Transverse colon (tissue), 3 donors: ENCODE data around the gene SMIM28.

Experiments used
- EP300 ChIP-seq: sonication (generic); formaldehyde crosslinking; IDR thresholded peaks from one replicate; pipeline ENCODE4 v1.6.1; 2017; ENCODE audit warnings: antibody characterized with exemption, low read depth
- POLR2A ChIP-seq: fragments of 450-650 bp; IDR thresholded peaks from one replicate; pipeline ENCODE4 v1.6.1; 2016; ENCODE audit warnings: antibody characterized with exemption, mild to moderate bottlenecking, moderate library complexity
- POLR2AphosphoS5 ChIP-seq, 3 donors: sonication (generic); formaldehyde crosslinking; IDR thresholded peaks; one replicate each; pipeline ENCODE4 v1.6.1; 2016; ENCODE audit warnings: antibody characterized with exemption in 3 of 3

GRCh38 chr6:138404666-138405337 lies 27.1 kb downstream of the SMIM28 start:
- TF ChIP-seq EP300 = no peak
- TF ChIP-seq POLR2A = no peak
- no peak for TF ChIP-seq POLR2AphosphoS5 (IDR thresholded peaks at IDR 0.05)
